Measurements from ENCODE around the gene HEXD.

The HEXD gene

DNA sequence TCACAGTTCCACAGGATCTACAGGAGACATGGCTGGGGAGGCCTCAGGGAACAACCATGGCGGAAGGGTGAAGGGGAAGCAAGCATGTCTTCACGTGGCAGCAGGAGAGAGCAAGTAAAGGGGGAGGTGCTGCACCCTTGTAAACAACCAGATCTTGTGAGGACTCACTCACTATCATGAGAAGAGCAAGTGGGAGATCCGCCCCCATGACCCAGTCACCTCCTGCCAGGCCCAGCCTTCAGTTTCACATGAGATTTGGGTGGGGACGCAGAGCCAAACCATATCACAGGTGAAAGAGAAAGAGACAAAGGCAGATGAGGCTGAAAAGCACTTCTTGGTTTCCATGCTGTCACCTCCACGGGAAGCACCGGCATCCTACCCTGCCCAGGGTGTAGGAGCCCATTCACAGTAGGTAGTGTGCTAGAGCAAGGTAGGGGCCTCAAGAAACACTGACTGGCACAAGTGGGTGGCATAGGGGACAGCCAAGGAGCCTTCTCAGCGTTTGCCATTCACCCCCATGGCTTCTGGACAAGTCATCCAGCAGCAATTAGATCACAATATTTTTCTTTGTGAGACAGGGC is 47.0 kb downstream of the HEXD start:
- Histone ChIP-seq H4K5ac (ENCODE audit: low read length) (no peak overlapping the region), H3K79me1 (ENCODE audit: low read length) (no peaks in the 10 kb centered on the region), H3K4ac (ENCODE audit: low read depth, low read length) (no peak overlapping the region), H3K27ac (ENCODE audit: low read depth, low read length) (no peak overlapping the region), H3K36me3 (ENCODE audit: control insufficient read depth, insufficient read depth, low read length) (peaks cover 2% of the 10 kb centered on the region), H3K23ac (ENCODE audit: low read length) (no peak overlapping the region), H3K18ac (ENCODE audit: low read length) (no peak overlapping the region), H2BK5ac (ENCODE audit: low read length) (no peak overlapping the region), H3K4me3 (ENCODE audit: low read length) (no peak overlapping the region), H3K9ac (ENCODE audit: low read length) (no peak overlapping the region), H2BK120ac (ENCODE audit: low read depth, low read length) (no peak overlapping the region), H3K4me1 (ENCODE audit: control insufficient read depth, low read depth, low read length) (no peaks in the 10 kb centered on the region), H3K27me3 (ENCODE audit: insufficient read depth, low read length, poor library complexity) (no peaks in the 10 kb centered on the region), H3K56ac (ENCODE audit: low read length) (no peak overlapping the region), H2BK15ac (replicated peaks; ENCODE audit: low read depth) (no peak overlapping the region), H4K8ac (ENCODE audit: low read depth, low read length) (no peak overlapping the region), H3K79me2 (ENCODE audit: control insufficient read depth, insufficient read depth, low read length) (no peaks in the 10 kb centered on the region), H3K4me2 (ENCODE audit: low read length) (no peak overlapping the region), H2AK5ac (ENCODE audit: low read length) (no peak overlapping the region)
- WGBS (ENCODE audit: extremely low coverage, insufficient coverage, low lambda C conversion rate) = no CpG with 5 or more reads among the region's 7 CpGs
- no peak for DNase-seq

DNA sequence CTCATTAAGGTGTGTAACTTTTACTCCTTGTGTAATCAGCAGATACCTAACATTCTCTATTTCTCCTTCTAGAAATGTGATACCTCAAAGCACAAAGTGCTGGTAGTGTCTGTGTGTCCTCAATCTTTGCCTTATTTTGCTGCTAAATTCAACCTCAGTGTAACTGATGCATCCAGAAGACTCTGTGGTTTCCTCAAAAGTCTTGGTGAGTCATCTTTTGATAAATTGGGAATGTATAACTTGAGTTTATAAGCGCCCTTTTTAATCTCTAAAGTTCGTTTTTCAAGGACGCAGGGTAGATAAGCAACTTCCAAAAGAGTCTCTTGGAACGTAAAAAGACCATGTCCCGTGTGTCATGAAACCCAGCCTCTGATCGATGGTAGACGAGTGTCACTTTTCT is 50.5 kb downstream of the HEXD start:
- no CpG with 5 or more reads among the region's 7 CpGs for WGBS (ENCODE audit: extremely low coverage, insufficient coverage, low lambda C conversion rate)
- Histone ChIP-seq H3K4me2 (ENCODE audit: low read length) (no peak overlapping the region), H3K27me3 (ENCODE audit: insufficient read depth, low read length, poor library complexity) (no peaks in the 10 kb centered on the region), H3K9ac (ENCODE audit: low read length) (no peak overlapping the region), H4K8ac (ENCODE audit: low read depth, low read length) (no peak overlapping the region), H3K4me1 (ENCODE audit: control insufficient read depth, low read depth, low read length) (no peaks in the 10 kb centered on the region), H3K79me2 (ENCODE audit: control insufficient read depth, insufficient read depth, low read length) (no peaks in the 10 kb centered on the region), H3K4ac (ENCODE audit: low read depth, low read length) (no peak overlapping the region), H2BK15ac (replicated peaks; ENCODE audit: low read depth) (no peak overlapping the region), H3K4me3 (ENCODE audit: low read length) (no peak overlapping the region), H4K5ac (ENCODE audit: low read length) (no peak overlapping the region), H3K27ac (ENCODE audit: low read depth, low read length) (no peak overlapping the region), H3K36me3 (ENCODE audit: control insufficient read depth, insufficient read depth, low read length) (peaks cover 2% of the 10 kb centered on the region), H3K56ac (ENCODE audit: low read length) (no peak overlapping the region), H2BK120ac (ENCODE audit: low read depth, low read length) (no peak overlapping the region), H3K79me1 (ENCODE audit: low read length) (no peaks in the 10 kb centered on the region), H3K23ac (ENCODE audit: low read length) (no peak overlapping the region), H2AK5ac (ENCODE audit: low read length) (no peak overlapping the region), H2BK5ac (ENCODE audit: low read length) (no peak overlapping the region), H3K18ac (ENCODE audit: low read length) (no peak overlapping the region)
- no peak for DNase-seq

DNA sequence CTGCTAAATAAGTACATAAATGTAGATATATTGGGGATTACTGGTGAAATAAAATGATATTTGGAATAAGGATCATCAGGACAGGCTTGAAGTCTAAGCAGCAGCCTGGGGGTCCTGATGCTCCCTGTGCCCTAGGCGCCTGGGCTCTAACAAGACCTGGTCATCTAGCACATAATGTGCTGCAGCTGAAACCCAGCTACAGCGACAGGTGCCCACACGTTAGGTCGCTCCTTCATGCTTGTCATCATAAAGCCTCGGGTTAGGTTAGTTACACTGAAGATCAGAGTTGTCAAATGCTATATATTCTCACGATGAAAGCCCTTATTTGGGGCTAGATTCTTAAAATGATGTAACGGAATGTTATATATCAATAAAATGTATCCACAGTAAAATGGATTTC is 51.9 kb downstream of the HEXD start:
- no peak overlapping the region for H4K8ac ChIP-seq (ENCODE audit: low read depth, low read length)
- no CpG with 5 or more reads among the region's 7 CpGs for WGBS (ENCODE audit: extremely low coverage, insufficient coverage, low lambda C conversion rate)
- no peak overlapping the region for H3K23ac ChIP-seq (ENCODE audit: low read length)
- H3K4me2 ChIP-seq (ENCODE audit: low read length) = no peak overlapping the region
- no peak overlapping the region for H3K4ac ChIP-seq (ENCODE audit: low read depth, low read length)
- H3K18ac ChIP-seq (ENCODE audit: low read length) = no peak overlapping the region
- no peaks in the 10 kb centered on the region for H3K36me3 ChIP-seq (ENCODE audit: control insufficient read depth, insufficient read depth, low read length)
- H3K27ac ChIP-seq (ENCODE audit: low read depth, low read length) = no peak overlapping the region
- no peak overlapping the region for H3K56ac ChIP-seq (ENCODE audit: low read length)
- no peak for DNase-seq
- H2BK5ac ChIP-seq (ENCODE audit: low read length) = no peak overlapping the region
- no peak overlapping the region for H2AK5ac ChIP-seq (ENCODE audit: low read length)
- H3K4me3 ChIP-seq (ENCODE audit: low read length) = no peak overlapping the region
- no peaks in the 10 kb centered on the region for H3K79me2 ChIP-seq (ENCODE audit: control insufficient read depth, insufficient read depth, low read length)
- no peaks in the 10 kb centered on the region for H3K79me1 ChIP-seq (ENCODE audit: low read length)
- no peaks in the 10 kb centered on the region for H3K27me3 ChIP-seq (ENCODE audit: insufficient read depth, low read length, poor library complexity)
- H3K4me1 ChIP-seq (ENCODE audit: control insufficient read depth, low read depth, low read length) = no peaks in the 10 kb centered on the region
- H2BK120ac ChIP-seq (ENCODE audit: low read depth, low read length) = no peak overlapping the region
- H3K9ac ChIP-seq (ENCODE audit: low read length) = no peak overlapping the region
- no peak overlapping the region for H4K5ac ChIP-seq (ENCODE audit: low read length)
- no peak overlapping the region for H2BK15ac ChIP-seq (replicated peaks; ENCODE audit: low read depth)

DNA sequence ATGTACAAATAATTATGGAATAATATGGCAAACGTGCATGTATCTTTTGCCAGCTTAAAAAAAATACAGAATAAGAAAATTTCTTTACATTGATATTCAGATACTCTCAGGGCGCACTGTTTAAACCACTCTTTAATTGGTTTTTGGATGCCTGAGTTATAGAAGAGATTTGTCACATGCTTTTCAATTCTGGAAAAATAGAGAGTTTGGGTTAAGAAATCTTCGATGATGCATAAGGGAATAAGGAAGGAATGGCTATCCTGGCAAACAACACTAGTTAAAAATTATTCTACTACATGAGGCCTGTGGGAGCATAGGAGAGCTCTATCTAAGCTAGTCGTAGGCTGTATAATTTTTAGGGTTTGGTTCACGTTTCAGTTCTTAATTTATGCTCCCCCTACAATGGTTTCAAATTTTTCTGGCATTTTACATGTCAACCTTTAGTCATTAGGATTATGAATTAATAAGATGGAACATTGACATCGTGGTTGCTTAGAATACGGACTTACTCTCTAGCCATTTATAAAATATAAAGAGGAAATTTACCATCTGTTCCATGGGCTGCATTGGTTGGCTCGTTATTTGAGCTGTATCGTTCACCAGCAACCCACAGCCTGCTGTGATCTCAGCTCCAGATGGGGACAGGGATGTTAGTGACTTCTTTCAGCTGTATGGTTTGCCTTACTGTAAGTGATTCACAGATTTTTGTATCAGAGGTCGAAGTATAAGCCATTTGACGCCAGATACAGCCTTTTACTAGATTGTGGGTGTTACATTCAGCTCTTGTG is 56.3 kb downstream of the HEXD start:
- no peak overlapping the region for H3K4me3 ChIP-seq (ENCODE audit: low read length)
- H3K4me2 ChIP-seq (ENCODE audit: low read length) = no peak overlapping the region
- H3K27me3 ChIP-seq (ENCODE audit: insufficient read depth, low read length, poor library complexity) = no peaks in the 10 kb centered on the region
- H3K27ac ChIP-seq (ENCODE audit: low read depth, low read length) = no peak overlapping the region
- no peak overlapping the region for H2BK15ac ChIP-seq (replicated peaks; ENCODE audit: low read depth)
- no peaks in the 10 kb centered on the region for H3K79me1 ChIP-seq (ENCODE audit: low read length)
- DNase-seq = no peak
- no peak overlapping the region for H3K4ac ChIP-seq (ENCODE audit: low read depth, low read length)
- H2BK120ac ChIP-seq (ENCODE audit: low read depth, low read length) = no peak overlapping the region
- no peaks in the 10 kb centered on the region for H3K4me1 ChIP-seq (ENCODE audit: control insufficient read depth, low read depth, low read length)
- H3K18ac ChIP-seq (ENCODE audit: low read length) = no peak overlapping the region
- no CpG with 5 or more reads among the region's 11 CpGs for WGBS (ENCODE audit: extremely low coverage, insufficient coverage, low lambda C conversion rate)
- H3K9ac ChIP-seq (ENCODE audit: low read length) = no peak overlapping the region
- no peak overlapping the region for H2AK5ac ChIP-seq (ENCODE audit: low read length)
- H4K8ac ChIP-seq (ENCODE audit: low read depth, low read length) = no peak overlapping the region
- H3K56ac ChIP-seq (ENCODE audit: low read length) = no peak overlapping the region
- no peak overlapping the region for H3K23ac ChIP-seq (ENCODE audit: low read length)
- peaks cover 2% of the 10 kb centered on the region for H3K36me3 ChIP-seq (ENCODE audit: control insufficient read depth, insufficient read depth, low read length)
- H4K5ac ChIP-seq (ENCODE audit: low read length) = no peak overlapping the region
- H2BK5ac ChIP-seq (ENCODE audit: low read length) = no peak overlapping the region
- H3K79me2 ChIP-seq (ENCODE audit: control insufficient read depth, insufficient read depth, low read length) = no peaks in the 10 kb centered on the region

DNA sequence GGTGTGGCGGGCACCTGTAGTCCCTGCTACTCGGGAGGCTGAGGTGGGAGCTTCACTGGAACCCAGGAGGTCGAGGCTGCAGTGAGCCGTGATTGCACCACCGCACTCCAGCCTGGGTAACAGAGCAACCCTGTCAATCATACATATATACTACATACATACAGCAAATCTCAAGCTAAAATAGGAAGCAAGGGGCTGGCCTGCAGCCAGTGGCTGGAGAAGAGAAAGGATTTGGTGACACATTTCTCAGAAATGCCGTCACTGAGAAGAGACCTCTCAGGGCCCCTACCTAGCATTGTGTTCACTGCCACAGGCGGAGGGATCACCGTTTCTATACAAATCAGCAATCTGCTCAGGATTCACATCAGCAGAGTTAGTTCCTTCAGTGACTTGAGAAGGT is 57.3 kb downstream of the HEXD start:
- Histone ChIP-seq H4K5ac (ENCODE audit: low read length) (no peak overlapping the region), H4K8ac (ENCODE audit: low read depth, low read length) (no peak overlapping the region), H2AK5ac (ENCODE audit: low read length) (no peak overlapping the region), H3K23ac (ENCODE audit: low read length) (no peak overlapping the region), H3K9ac (ENCODE audit: low read length) (no peak overlapping the region), H3K36me3 (ENCODE audit: control insufficient read depth, insufficient read depth, low read length) (peaks cover 2% of the 10 kb centered on the region), H3K18ac (ENCODE audit: low read length) (no peak overlapping the region), H2BK5ac (ENCODE audit: low read length) (no peak overlapping the region), H2BK15ac (replicated peaks; ENCODE audit: low read depth) (no peak overlapping the region), H3K4ac (ENCODE audit: low read depth, low read length) (no peak overlapping the region), H3K4me2 (ENCODE audit: low read length) (no peak overlapping the region), H3K79me1 (ENCODE audit: low read length) (no peaks in the 10 kb centered on the region), H3K4me3 (ENCODE audit: low read length) (no peak overlapping the region), H3K27ac (ENCODE audit: low read depth, low read length) (no peak overlapping the region), H3K27me3 (ENCODE audit: insufficient read depth, low read length, poor library complexity) (no peaks in the 10 kb centered on the region), H3K79me2 (ENCODE audit: control insufficient read depth, insufficient read depth, low read length) (no peaks in the 10 kb centered on the region), H3K4me1 (ENCODE audit: control insufficient read depth, low read depth, low read length) (no peaks in the 10 kb centered on the region), H3K56ac (ENCODE audit: low read length) (no peak overlapping the region), H2BK120ac (ENCODE audit: low read depth, low read length) (no peak overlapping the region)
- no peak for DNase-seq
- WGBS (ENCODE audit: extremely low coverage, insufficient coverage, low lambda C conversion rate) = no CpG with 5 or more reads among the region's 8 CpGs

DNA sequence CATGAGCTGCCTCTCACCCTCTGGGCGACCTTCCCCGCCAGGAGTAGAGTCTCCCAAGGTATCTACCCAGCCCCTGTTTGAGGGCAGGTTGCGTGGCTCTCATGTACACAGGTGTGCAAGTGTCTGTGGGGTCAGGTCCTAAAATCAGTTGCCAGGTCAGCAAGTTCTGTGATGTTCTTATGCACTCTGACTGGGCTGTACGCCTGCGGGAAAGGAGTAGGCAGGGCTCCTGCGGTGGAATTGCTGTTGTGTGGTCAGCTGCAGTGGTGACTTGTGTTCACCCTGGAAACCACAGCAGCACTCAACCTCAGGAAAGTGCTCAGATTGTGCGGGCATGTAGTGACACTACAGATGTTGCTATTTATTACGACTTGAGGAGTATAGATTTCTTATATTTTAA is 59.8 kb downstream of the HEXD start:
- Histone ChIP-seq H4K5ac (ENCODE audit: low read length) (no peak overlapping the region), H2AK5ac (ENCODE audit: low read length) (no peak overlapping the region), H3K4me1 (ENCODE audit: control insufficient read depth, low read depth, low read length) (no peaks in the 10 kb centered on the region), H3K79me1 (ENCODE audit: low read length) (no peaks in the 10 kb centered on the region), H3K27me3 (ENCODE audit: insufficient read depth, low read length, poor library complexity) (no peaks in the 10 kb centered on the region), H2BK5ac (ENCODE audit: low read length) (no peak overlapping the region), H3K23ac (ENCODE audit: low read length) (no peak overlapping the region), H3K27ac (ENCODE audit: low read depth, low read length) (no peak overlapping the region), H2BK15ac (replicated peaks; ENCODE audit: low read depth) (no peak overlapping the region), H3K9ac (ENCODE audit: low read length) (no peak overlapping the region), H3K56ac (ENCODE audit: low read length) (no peak overlapping the region), H2BK120ac (ENCODE audit: low read depth, low read length) (no peak overlapping the region), H3K79me2 (ENCODE audit: control insufficient read depth, insufficient read depth, low read length) (no peaks in the 10 kb centered on the region), H3K4ac (ENCODE audit: low read depth, low read length) (no peak overlapping the region), H4K8ac (ENCODE audit: low read depth, low read length) (no peak overlapping the region), H3K4me2 (ENCODE audit: low read length) (no peak overlapping the region), H3K36me3 (ENCODE audit: control insufficient read depth, insufficient read depth, low read length) (peaks cover 4% of the 10 kb centered on the region), H3K4me3 (ENCODE audit: low read length) (no peak overlapping the region), H3K18ac (ENCODE audit: low read length) (no peak overlapping the region)
- WGBS (ENCODE audit: extremely low coverage, insufficient coverage, low lambda C conversion rate) = no CpG with 5 or more reads among the region's 8 CpGs
- no peak for DNase-seq

Measured in mesendoderm (in vitro differentiated cells).